Cortex of kidney (tissue), 1 donor: ENCODE results near the gene GIMD1.

Source experiments
- DNase-seq: peaks from one replicate; lab custom pipeline; 2025; lab: John Stamatoyannopoulos, UW

The GIMD1 gene

GRCh38 chr4:106315476-106315967 is 53.1 kb downstream of the GIMD1 start:
- no peak for DNase-seq

- DNase-seq = no peak
Observed at GRCh38 chr4:106314960-106315359, 53.6 kb downstream of the GIMD1 start.

- DNase-seq = no peak
Observed at GRCh38 chr4:106312997-106313522, 55.5 kb downstream of the GIMD1 start.

DNA sequence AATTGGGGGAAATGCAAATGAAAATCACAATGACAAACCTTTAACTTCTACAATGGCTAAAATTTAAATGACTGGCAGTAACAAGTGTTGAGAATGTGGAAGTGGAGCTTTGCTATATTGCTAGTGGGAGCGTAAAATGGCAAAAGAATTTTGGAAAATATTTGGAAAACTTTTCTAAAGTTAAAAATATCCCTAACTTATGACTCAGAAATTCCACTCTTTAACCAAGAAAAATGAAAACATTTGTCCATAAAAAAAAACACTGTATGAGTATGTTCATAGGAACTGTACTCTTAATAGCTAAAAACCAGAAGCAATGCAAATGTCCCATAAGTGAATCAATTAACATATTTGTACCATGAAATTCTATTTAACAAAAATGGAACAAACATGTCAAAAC is 56.2 kb downstream of the GIMD1 start:
- no peak for DNase-seq
